WTC11 (cell line): Measurements from ENCODE around the gene GALNT2.

ENCODE experiments used
- CDX4 ChIP-seq: fragments of 250-450 bp; sonication (Bioruptor Pico); IDR thresholded peaks from 2 replicates; pipeline ENCODE4 v1.9.0; 2021; ENCODE audit warnings: moderate library complexity, mild to moderate bottlenecking, inconsistent platforms, borderline replicate concordance
- CREB1 ChIP-seq: sonication (generic); formaldehyde crosslinking; IDR thresholded peaks from 2 replicates; pipeline ENCODE4 v1.8.0; 2023; ENCODE audit warnings: mild to moderate bottlenecking, missing genetic modification reagents
- CREM ChIP-seq: sonication (generic); formaldehyde crosslinking; IDR thresholded peaks from 2 replicates; pipeline ENCODE4 v1.8.1; 2022; ENCODE audit warnings: mild to moderate bottlenecking, missing genetic modification reagents, moderate library complexity
- CTCF ChIP-seq: fragments of 200-600 bp; IDR thresholded peaks from 2 replicates; pipeline ENCODE4 v1.8.0; 2022; ENCODE audit warnings: antibody characterized with exemption
- E2F4 ChIP-seq: sonication (generic); formaldehyde crosslinking; IDR thresholded peaks from 2 replicates; pipeline ENCODE4 v1.8.1; 2022; ENCODE audit warnings: low read depth, mild to moderate bottlenecking, moderate library complexity, missing genetic modification reagents, borderline replicate concordance
- JUN ChIP-seq: sonication (generic); formaldehyde crosslinking; IDR thresholded peaks from 2 replicates; pipeline ENCODE4 v1.8.0; 2023; ENCODE audit warnings: mild to moderate bottlenecking, missing genetic modification reagents
- KAT7 ChIP-seq: sonication (generic); formaldehyde crosslinking; IDR thresholded peaks from 2 replicates; pipeline ENCODE4 v1.8.1; 2023; ENCODE audit warnings: missing genetic modification reagents, mild to moderate bottlenecking, borderline replicate concordance
- MAX ChIP-seq: sonication (generic); formaldehyde crosslinking; IDR thresholded peaks from 2 replicates; pipeline ENCODE4 v1.8.0; 2022; ENCODE audit warnings: mild to moderate bottlenecking, missing genetic modification reagents
- NR3C1 ChIP-seq: sonication (generic); formaldehyde crosslinking; conservative IDR thresholded peaks from 2 replicates; pipeline ENCODE4 v1.8.1; 2023; ENCODE audit warnings: low read depth, mild to moderate bottlenecking, missing genetic modification reagents
- TEAD4 ChIP-seq: sonication (generic); formaldehyde crosslinking; IDR thresholded peaks from 2 replicates; pipeline ENCODE4 v1.8.0; 2022; ENCODE audit warnings: mild to moderate bottlenecking, missing genetic modification reagents
- USF1 ChIP-seq: sonication (generic); formaldehyde crosslinking; IDR thresholded peaks from 2 replicates; pipeline ENCODE4 v1.8.0; 2022; ENCODE audit warnings: mild to moderate bottlenecking, missing genetic modification reagents
- ZBTB43 ChIP-seq: sonication (generic); formaldehyde crosslinking; IDR thresholded peaks from 2 replicates; pipeline ENCODE4 v1.8.1; 2023; ENCODE audit warnings: mild to moderate bottlenecking, missing genetic modification reagents
- ZNF416 ChIP-seq: fragments of 250-450 bp; sonication (Bioruptor Pico); IDR thresholded peaks from 2 replicates; pipeline ENCODE4 v1.9.0; 2021; ENCODE audit warnings: mild to moderate bottlenecking, inconsistent platforms

GRCh38 chr1:230218667-230219066, 151.6 kb downstream of the GALNT2 start:
- no peak for TF ChIP-seq CTCF
- no peak for TF ChIP-seq USF1
- TF ChIP-seq ZNF416 (CRISPR knock-in tag) = no peak
- no peak for TF ChIP-seq CDX4
- TF ChIP-seq JUN (CRISPR knock-in tag) = no peak
- no peak for TF ChIP-seq MAX (CRISPR knock-in tag)
- TF ChIP-seq CREM (CRISPR knock-in tag) = no peak
- TF ChIP-seq TEAD4 (CRISPR knock-in tag) = no peak
- TF ChIP-seq NR3C1 (CRISPR knock-in tag) = no peak
- TF ChIP-seq CREB1 (CRISPR knock-in tag) = no peak
- no peak for TF ChIP-seq E2F4
- TF ChIP-seq ZBTB43 = no peak
- no peak for TF ChIP-seq KAT7 (CRISPR knock-in tag)
